Progenitor cell of endocrine pancreas (in vitro differentiated cells): Measurements from ENCODE around the gene CZIB. TPM values are rescaled to one million over a fixed set of nuclear protein-coding genes. Genes with fewer than 3 reads are reported as not detected.

ENCODE experiments used
- DNase-seq: peaks from one replicate; pipeline ENCODE4 v3.0.0; 2021; ENCODE audit warnings: low spot score; ENCODE audit not compliant: unreplicated experiment
- H3K27ac Mint-ChIP-seq: 2 replicates; pipeline ENCODE4 v1.8.0; 2021; ENCODE audit warnings: mild to moderate bottlenecking, moderate library complexity, mixed read lengths
- H3K27me3 Mint-ChIP-seq: 2 replicates; pipeline ENCODE4 v1.8.0; 2021; ENCODE audit warnings: mixed read lengths
- H3K36me3 Mint-ChIP-seq: 2 replicates; pipeline ENCODE4 v1.8.0; 2022; ENCODE audit warnings: mixed read lengths; ENCODE audit not compliant: insufficient read depth
- H3K4me1 Mint-ChIP-seq: 2 replicates; pipeline ENCODE4 v1.8.0; 2021; ENCODE audit warnings: low read depth, mixed read lengths
- H3K4me3 Mint-ChIP-seq: 2 replicates; pipeline ENCODE4 v1.8.0; 2021; ENCODE audit warnings: low read depth, mild to moderate bottlenecking, moderate library complexity, mixed read lengths
- H3K9me3 Mint-ChIP-seq: 2 replicates; pipeline ENCODE4 v1.8.0; 2021; ENCODE audit warnings: low read depth, mixed read lengths
- total RNA-seq: library from RNA; stranded (reverse); gene quantifications from 2 replicates; pipeline ENCODE4 v1.2.1, GENCODE V29; 2021
- TF ChIP-seq, protein P1 (sequence below): fragments of 200-600 bp; sonication (generic); IDR thresholded peaks from one replicate; pipeline ENCODE4 v1.5.0; 2021; ENCODE audit warnings: antibody characterized with exemption, mild to moderate bottlenecking; ENCODE audit not compliant: unreplicated experiment

The CZIB gene
- total RNA-seq, 1 donor from 2014 or later = 61.0 TPM

DNA sequence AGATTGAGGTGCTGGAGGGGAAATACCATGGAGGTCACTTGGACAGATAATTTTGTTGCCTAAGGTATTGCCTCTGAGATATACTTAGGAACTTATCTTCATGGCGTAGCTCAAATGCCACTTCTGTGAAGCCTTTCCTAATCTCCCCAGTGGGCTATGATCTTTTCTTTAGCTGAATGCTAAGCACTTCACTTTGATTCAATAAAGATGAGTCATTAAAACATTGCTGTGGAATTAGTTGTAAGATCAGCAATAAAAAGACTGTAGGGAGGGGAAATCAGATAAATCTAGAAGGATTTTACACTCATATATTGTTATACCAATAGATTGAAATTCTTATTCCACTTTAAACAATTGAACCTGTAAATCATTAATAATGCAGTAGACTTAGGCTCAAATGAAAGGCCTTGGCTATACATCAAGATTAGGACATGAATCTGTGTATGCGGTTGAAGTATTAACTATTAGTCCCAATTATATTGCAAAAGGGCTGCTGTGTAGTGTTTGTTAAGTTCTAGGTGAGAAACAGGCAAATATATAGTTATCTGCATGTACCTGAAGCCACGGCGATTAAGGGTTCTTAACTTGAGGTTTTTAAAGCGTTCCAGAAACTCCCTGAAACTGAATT is 37.1 kb upstream of the CZIB start:
- Mint-ChIP-seq H3K36me3 (no peaks in the 10 kb centered on the region), H3K27ac (no peak overlapping the region), H3K4me1 (peaks cover 12% of the 10 kb centered on the region), H3K27me3 (no peaks in the 10 kb centered on the region), H3K4me3 (no peak overlapping the region), H3K9me3 (no peaks in the 10 kb centered on the region)
- TF ChIP-seq, protein P1, sequence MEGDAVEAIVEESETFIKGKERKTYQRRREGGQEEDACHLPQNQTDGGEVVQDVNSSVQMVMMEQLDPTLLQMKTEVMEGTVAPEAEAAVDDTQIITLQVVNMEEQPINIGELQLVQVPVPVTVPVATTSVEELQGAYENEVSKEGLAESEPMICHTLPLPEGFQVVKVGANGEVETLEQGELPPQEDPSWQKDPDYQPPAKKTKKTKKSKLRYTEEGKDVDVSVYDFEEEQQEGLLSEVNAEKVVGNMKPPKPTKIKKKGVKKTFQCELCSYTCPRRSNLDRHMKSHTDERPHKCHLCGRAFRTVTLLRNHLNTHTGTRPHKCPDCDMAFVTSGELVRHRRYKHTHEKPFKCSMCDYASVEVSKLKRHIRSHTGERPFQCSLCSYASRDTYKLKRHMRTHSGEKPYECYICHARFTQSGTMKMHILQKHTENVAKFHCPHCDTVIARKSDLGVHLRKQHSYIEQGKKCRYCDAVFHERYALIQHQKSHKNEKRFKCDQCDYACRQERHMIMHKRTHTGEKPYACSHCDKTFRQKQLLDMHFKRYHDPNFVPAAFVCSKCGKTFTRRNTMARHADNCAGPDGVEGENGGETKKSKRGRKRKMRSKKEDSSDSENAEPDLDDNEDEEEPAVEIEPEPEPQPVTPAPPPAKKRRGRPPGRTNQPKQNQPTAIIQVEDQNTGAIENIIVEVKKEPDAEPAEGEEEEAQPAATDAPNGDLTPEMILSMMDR = no peak
- no peak for DNase-seq

DNA sequence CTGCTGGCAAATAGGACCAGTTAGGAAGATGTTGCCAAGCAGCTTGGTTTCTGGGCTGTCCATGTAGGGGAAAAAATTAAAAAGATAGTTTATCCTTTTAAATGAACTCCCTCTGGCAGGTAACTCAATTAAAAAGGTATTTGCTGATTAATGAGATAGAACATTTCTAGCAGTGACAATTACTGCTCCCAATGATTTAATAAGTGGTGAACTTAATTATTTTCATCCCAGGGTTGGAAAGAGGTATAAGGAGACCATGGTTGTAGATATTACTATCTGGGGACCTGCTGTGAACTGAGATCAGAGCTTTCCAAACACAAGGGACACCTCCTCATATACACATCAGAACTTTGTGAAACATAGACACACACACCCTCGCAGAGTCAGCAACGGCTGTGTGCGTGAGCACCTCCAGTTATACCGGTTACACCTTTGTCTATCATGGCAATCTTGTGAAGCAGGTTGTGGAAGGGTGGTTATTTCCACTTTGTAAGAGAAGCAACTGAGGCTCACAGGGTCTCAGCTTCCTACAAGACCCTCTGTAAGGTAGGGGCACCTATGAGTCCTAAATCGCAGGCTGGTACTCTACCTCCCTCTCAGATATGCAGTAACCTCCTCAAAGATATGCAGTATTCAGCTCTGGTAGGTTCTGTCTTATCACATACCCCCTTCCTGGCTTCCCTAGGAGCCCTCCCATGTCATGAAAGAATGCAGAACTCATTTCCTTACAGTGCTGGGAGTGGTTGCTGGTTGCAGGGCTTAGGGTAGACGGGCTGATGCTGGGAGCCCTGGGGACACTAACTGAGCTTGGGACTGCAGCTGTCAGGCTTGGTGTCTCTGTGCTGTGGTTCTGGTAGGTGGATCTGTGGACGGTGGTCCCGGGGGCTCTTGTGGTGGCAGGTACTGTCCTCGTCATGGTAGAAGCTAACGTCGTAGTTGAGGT is 36.3 kb upstream of the CZIB start:
- Mint-ChIP-seq H3K36me3 (no peaks in the 10 kb centered on the region), H3K4me1 (peaks cover 12% of the 10 kb centered on the region), H3K9me3 (no peaks in the 10 kb centered on the region), H3K4me3 (no peak overlapping the region), H3K27me3 (no peaks in the 10 kb centered on the region), H3K27ac (no peak overlapping the region)
- TF ChIP-seq, protein P1 = no peak
- DNase-seq = no peak

DNA sequence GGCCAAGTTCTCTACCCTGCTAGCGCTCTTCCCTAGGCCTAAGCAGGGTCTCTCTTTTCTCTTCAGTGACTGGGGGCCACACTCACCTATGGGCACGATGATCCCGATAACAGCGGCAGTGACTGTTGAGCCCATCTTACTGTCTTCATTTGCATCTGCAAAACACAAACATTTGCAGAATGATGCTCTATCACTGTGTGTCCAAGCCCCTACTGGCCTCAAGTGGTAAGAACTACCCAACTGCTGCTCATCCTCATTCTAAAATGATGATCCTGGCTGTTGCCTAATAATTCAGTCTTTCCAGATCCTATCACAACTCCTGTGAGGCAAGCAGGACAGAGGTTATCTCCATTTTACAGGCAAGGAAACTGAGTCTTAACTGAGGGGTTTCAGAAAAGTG is 34.6 kb upstream of the CZIB start:
- no peak overlapping the region for H3K4me3 Mint-ChIP-seq
- H3K27ac Mint-ChIP-seq = no peak overlapping the region
- DNase-seq = no peak
- peaks cover 16% of the 10 kb centered on the region for H3K4me1 Mint-ChIP-seq
- no peaks in the 10 kb centered on the region for H3K9me3 Mint-ChIP-seq
- H3K36me3 Mint-ChIP-seq = no peaks in the 10 kb centered on the region
- TF ChIP-seq, protein P1 = no peak
- no peaks in the 10 kb centered on the region for H3K27me3 Mint-ChIP-seq

DNA sequence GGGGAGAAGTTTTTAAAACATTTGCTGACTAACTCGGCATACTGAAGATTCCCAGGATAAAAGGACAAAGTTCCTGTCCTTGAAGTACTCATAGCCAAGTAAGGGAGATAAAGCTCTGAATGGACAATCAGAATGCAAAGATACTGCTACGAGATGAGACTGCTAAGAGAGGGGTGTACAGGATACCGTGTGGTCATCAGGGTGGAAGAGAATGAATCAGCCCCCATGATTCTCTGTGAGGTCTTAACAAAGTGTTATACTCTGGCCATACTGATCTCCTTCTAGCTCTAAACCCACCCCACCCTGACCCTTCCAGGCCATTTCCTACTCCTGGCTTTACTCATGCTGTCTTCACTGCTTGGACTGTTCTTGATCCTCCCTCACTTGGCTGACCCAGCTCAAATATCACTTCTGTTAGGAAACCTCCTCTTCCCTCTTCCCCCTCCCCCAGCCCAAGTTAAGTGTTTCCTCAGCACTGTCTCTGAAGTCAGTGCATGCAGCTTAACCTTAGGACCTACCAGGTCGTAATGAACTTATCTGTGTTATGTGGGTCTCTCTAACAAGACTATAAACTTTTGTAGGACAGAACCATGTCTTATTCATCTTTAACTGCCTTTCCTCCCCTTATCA is 33.7 kb upstream of the CZIB start:
- Mint-ChIP-seq H3K9me3 (no peaks in the 10 kb centered on the region), H3K27me3 (no peaks in the 10 kb centered on the region), H3K36me3 (no peaks in the 10 kb centered on the region), H3K27ac (no peak overlapping the region), H3K4me3 (no peak overlapping the region), H3K4me1 (peaks cover 24% of the 10 kb centered on the region)
- TF ChIP-seq, protein P1 = no peak
- no peak for DNase-seq

DNA sequence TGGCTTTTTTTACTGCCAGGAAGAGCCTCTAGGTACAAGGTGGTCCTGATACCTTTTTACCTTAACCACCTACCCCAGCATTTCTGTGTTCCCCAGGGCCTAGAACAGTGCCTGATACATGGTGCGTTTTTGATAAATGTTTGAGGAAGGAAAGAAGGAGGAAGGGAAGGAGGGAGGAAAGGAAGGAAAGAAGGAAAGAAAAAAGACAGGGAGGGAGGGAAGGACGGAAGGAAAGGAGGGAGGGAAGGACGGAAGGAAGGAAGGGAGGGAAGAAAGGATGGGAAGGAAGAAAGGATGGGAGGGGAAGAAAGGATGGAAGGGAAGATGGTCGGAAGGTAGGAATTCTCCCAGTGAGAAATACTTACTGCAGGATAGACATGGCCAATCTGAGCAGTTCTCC is 29.9 kb upstream of the CZIB start:
- DNase-seq = no peak
- no peaks in the 10 kb centered on the region for H3K36me3 Mint-ChIP-seq
- no peak overlapping the region for H3K4me3 Mint-ChIP-seq
- H3K27me3 Mint-ChIP-seq = no peaks in the 10 kb centered on the region
- H3K9me3 Mint-ChIP-seq = no peaks in the 10 kb centered on the region
- H3K27ac Mint-ChIP-seq = no peak overlapping the region
- peaks cover 15% of the 10 kb centered on the region for H3K4me1 Mint-ChIP-seq
- TF ChIP-seq, protein P1 = no peak
